LNCaP clone FGC (cell line): ENCODE data around the gene ITPR2.
A peak's percentile ranks its signal among the peaks of the same experiment; 100 is the strongest.
"Not testable (repeated sequence)": the region's sequence is repeated elsewhere in the genome, so short reads cannot be mapped to it uniquely, and the experiment has no call there.

Experiments used
- DNase-seq: peaks from one replicate; pipeline ENCODE4 v3.0.0-alpha.2; 2011; ENCODE audit warnings: low read depth
- H3K4me3 ChIP-seq: 2 replicates; pipeline ENCODE4 v1.5.1; 2011; ENCODE audit warnings: mild to moderate bottlenecking, low read depth, low read length, control low read depth
- TF ChIP-seq, protein P1 (sequence below): IDR thresholded peaks from 2 replicates; pipeline ENCODE4 v1.5.1; 2012; ENCODE audit warnings: mild to moderate bottlenecking; ENCODE audit not compliant: control insufficient read depth, insufficient read depth; ENCODE audit errors: extremely low read depth

Gene ITPR2

DNA sequence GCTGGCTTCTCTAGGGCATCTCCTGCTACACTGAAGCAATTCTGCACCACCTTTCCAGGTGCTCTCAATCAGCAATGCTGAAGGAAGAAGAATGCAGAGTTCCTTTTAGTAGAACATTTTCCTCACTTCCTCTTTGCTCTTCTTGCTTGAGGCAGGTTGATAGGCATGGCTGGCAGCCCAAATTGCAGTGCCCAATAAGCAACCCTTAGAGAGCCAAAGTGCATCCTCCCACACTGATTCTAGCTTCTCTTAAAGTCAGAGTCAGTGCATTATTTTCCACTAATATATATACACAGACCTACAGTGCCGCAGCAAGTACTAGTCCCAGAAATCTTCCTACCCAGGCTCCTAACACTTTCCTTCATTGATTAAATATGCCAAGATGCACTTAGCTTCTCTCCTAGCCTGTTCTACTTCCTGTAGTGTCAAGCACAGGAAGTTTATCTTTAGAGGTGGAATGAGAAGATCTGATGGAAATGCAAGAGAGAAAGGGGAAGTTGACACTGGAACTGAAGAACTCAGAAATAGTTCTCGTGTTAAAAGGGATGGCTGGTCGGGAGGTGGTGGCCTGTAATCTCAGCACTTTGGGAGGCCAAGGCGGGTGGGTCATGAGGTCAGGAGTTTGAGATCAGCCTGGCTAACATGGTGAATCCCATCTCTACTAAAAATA lies 504.9 kb downstream of the ITPR2 start:
- TF ChIP-seq, protein P1, sequence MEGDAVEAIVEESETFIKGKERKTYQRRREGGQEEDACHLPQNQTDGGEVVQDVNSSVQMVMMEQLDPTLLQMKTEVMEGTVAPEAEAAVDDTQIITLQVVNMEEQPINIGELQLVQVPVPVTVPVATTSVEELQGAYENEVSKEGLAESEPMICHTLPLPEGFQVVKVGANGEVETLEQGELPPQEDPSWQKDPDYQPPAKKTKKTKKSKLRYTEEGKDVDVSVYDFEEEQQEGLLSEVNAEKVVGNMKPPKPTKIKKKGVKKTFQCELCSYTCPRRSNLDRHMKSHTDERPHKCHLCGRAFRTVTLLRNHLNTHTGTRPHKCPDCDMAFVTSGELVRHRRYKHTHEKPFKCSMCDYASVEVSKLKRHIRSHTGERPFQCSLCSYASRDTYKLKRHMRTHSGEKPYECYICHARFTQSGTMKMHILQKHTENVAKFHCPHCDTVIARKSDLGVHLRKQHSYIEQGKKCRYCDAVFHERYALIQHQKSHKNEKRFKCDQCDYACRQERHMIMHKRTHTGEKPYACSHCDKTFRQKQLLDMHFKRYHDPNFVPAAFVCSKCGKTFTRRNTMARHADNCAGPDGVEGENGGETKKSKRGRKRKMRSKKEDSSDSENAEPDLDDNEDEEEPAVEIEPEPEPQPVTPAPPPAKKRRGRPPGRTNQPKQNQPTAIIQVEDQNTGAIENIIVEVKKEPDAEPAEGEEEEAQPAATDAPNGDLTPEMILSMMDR = no peak

DNA sequence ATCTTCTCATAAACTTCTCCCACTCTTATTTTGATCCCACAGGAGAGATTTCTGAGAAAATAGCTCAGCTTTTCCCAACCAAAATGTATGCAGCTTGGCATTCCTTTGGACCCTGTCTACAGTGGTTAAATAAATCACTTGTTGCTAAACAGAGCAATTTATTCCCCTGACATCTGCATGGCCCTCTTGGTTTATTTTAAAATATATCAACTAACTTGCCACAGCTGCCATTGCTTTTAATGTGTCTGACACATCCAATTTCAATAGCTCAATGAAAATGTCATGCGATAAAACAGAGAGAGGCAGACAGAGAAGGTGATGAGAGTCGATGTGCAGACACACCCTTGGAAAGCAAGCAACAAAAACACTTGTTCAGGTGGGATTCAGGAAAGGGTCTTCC lies 509.3 kb downstream of the ITPR2 start:
- TF ChIP-seq, protein P1 = no peak
- no peak overlapping the region for H3K4me3 ChIP-seq
- no peak for DNase-seq

More for the DNA sequence above, 504.9 kb downstream of the ITPR2 start:
- no peak for DNase-seq
- no peak overlapping the region for H3K4me3 ChIP-seq

DNA sequence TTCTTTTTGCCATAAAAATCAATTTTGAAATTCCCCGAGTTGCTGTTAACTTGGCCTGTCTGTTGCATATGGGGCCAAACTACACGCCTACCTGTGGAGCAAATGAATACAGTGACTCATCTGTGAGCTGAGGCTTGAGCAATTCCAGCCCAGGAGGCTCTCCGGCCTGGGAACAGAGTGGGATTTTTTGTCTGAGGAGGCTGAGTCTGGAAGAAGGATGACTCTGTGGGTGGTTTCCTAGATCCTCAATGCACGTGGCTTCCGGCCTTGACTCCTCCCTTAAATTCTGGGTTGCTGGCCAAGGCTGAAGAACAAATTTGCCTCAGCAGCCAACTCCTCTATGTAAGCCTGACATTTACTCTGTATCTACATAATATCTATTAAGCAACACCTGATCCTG lies 513.5 kb downstream of the ITPR2 start:
- H3K4me3 ChIP-seq = no peak overlapping the region
- TF ChIP-seq, protein P1 = no peak
- DNase-seq = peak; percentile 4

DNA sequence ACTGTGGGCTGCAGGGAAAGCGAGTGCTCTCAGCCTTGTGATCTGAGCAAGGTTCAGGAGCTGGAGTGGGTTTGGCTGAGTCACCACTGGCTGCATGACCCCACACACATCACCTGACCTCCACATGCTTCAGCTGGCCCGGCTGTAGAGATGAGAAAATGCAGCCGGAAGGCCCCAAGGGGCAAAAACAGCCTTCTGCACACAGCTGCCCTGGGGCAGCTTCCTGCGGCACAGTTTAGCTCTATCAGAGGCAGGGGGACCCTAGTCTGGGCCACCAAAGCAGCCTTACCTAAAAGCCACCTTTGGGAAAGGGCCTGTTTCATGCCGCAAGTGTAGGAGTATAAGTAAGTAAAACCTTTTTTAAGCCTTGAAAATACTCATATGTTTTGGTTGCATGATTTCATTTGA lies 514.3 kb downstream of the ITPR2 start:
- TF ChIP-seq, protein P1 = no peak
- DNase-seq = no peak
- H3K4me3 ChIP-seq = no peak overlapping the region

GRCh38 chr12:26317942-26318575 lies 514.9 kb downstream of the ITPR2 start:
- TF ChIP-seq, protein P1 = no peak
- no peak for DNase-seq
- H3K4me3 ChIP-seq = no peak overlapping the region

GRCh38 chr12:26314103-26314502 lies 518.9 kb downstream of the ITPR2 start:
- not testable (repeated sequence) for H3K4me3 ChIP-seq, DNase-seq

- DNase-seq, H3K4me3 ChIP-seq: not testable (repeated sequence)
Measured at GRCh38 chr12:26310489-26310888, 522.5 kb downstream of the ITPR2 start.

- DNase-seq = no peak
- H3K4me3 ChIP-seq = no peak overlapping the region
- TF ChIP-seq, protein P1 = no peak
Measured at GRCh38 chr12:26309634-26310033, 523.4 kb downstream of the ITPR2 start.
